HFFc6 (cell line): Measurements from ENCODE around the gene NXPH1. TPM values are rescaled to one million over a fixed set of nuclear protein-coding genes. Genes with fewer than 3 reads are reported as not detected.

Experiments used
- DNase-seq: peaks from one replicate; pipeline ENCODE4 v3.0.0-alpha.2; 2018
- H3K27ac Mint-ChIP-seq: 2 replicates; pipeline ENCODE4 v1.8.0; 2020; ENCODE audit warnings: mild to moderate bottlenecking, mixed read lengths
- H3K27me3 Mint-ChIP-seq: 2 replicates; pipeline ENCODE4 v1.8.0; 2021; ENCODE audit warnings: mild to moderate bottlenecking, moderate library complexity, mixed read lengths; ENCODE audit not compliant: insufficient read depth
- H3K36me3 Mint-ChIP-seq: 2 replicates; pipeline ENCODE4 v1.8.0; 2021; ENCODE audit warnings: low read depth, mixed read lengths
- H3K4me1 Mint-ChIP-seq: 2 replicates; pipeline ENCODE4 v1.8.0; 2020; ENCODE audit warnings: low read depth, mixed read lengths
- H3K4me3 Mint-ChIP-seq: 2 replicates; pipeline ENCODE4 v1.8.0; 2020; ENCODE audit warnings: mild to moderate bottlenecking, moderate library complexity, mixed read lengths
- H3K9me3 Mint-ChIP-seq: 2 replicates; pipeline ENCODE4 v1.8.0; 2020; ENCODE audit warnings: mild to moderate bottlenecking, mixed read lengths
- CTCF ChIP-seq: fragments of 200-600 bp; sonication (generic); IDR thresholded peaks from 2 replicates; pipeline ENCODE4 v1.5.0; 2021; ENCODE audit warnings: antibody characterized with exemption, mild to moderate bottlenecking
- total RNA-seq, 6 experiments: library from RNA; stranded (reverse); fragmentation: NEBNext Ultra II Directional; extraction: Animal tissue kit (Norgen Biotek cat#: 25700); gene quantifications; 2 replicates in 1 of 6; 3 replicates in 5 of 6; pipeline ENCODE4 v1.2.3, GENCODE V29; 2021

Gene NXPH1
- total RNA-seq, 6 experiments from 2014 or later: not detected

- Mint-ChIP-seq H3K36me3 (no peaks in the 10 kb centered on the region), H3K27ac (no peak overlapping the region), H3K9me3 (peaks cover 8% of the 10 kb centered on the region), H3K4me3 (no peak overlapping the region), H3K4me1 (no peaks in the 10 kb centered on the region), H3K27me3 (no peaks in the 10 kb centered on the region)
- DNase-seq: no peak
- TF ChIP-seq CTCF: no peak
Measured at GRCh38 chr7:8516976-8517375, 83.6 kb downstream of the NXPH1 start.

GRCh38 chr7:8528311-8528710 lies 94.9 kb downstream of the NXPH1 start:
- Mint-ChIP-seq H3K36me3 (no peaks in the 10 kb centered on the region), H3K27ac (no peak overlapping the region)

GRCh38 chr7:8531991-8532515 lies 98.6 kb downstream of the NXPH1 start:
- Mint-ChIP-seq H3K27ac (no peak overlapping the region), H3K27me3 (no peaks in the 10 kb centered on the region; the same call in 1 of the 2 replicates), H3K9me3 (peaks cover 52% of the 10 kb centered on the region), H3K4me3 (no peak overlapping the region), H3K4me1 (no peaks in the 10 kb centered on the region), H3K36me3 (no peaks in the 10 kb centered on the region)
- TF ChIP-seq CTCF: no peak
- no peak for DNase-seq

More at GRCh38 chr7:8528311-8528710, 94.9 kb downstream of the NXPH1 start:
- TF ChIP-seq CTCF: no peak
- no peak for DNase-seq
- peaks cover 73% of the 10 kb centered on the region for H3K9me3 Mint-ChIP-seq
- no peaks in the 10 kb centered on the region; the same call in 1 of the 2 replicates for H3K27me3 Mint-ChIP-seq
- no peak overlapping the region for H3K4me3 Mint-ChIP-seq
- no peaks in the 10 kb centered on the region for H3K4me1 Mint-ChIP-seq

- no peaks in the 10 kb centered on the region for H3K4me1 Mint-ChIP-seq
- DNase-seq: no peak
- H3K9me3 Mint-ChIP-seq: peaks cover 51% of the 10 kb centered on the region
- H3K36me3 Mint-ChIP-seq: no peaks in the 10 kb centered on the region
- no peaks in the 10 kb centered on the region; the same call in 1 of the 2 replicates for H3K27me3 Mint-ChIP-seq
- no peak overlapping the region for H3K27ac Mint-ChIP-seq
- no peak for TF ChIP-seq CTCF
- H3K4me3 Mint-ChIP-seq: no peak overlapping the region
Measured at GRCh38 chr7:8536431-8536830, 103.0 kb downstream of the NXPH1 start.

GRCh38 chr7:8549046-8549445 lies 115.6 kb downstream of the NXPH1 start:
- peaks cover 40% of the 10 kb centered on the region for H3K9me3 Mint-ChIP-seq
- H3K4me1 Mint-ChIP-seq: no peaks in the 10 kb centered on the region
- DNase-seq: no peak
- TF ChIP-seq CTCF: no peak
- H3K27me3 Mint-ChIP-seq: no peaks in the 10 kb centered on the region
- no peak overlapping the region for H3K27ac Mint-ChIP-seq
- H3K4me3 Mint-ChIP-seq: no peak overlapping the region
- no peaks in the 10 kb centered on the region for H3K36me3 Mint-ChIP-seq

GRCh38 chr7:8560501-8560900 lies 127.1 kb downstream of the NXPH1 start:
- H3K27ac Mint-ChIP-seq: no peak overlapping the region
- H3K4me1 Mint-ChIP-seq: no peaks in the 10 kb centered on the region
- H3K9me3 Mint-ChIP-seq: peaks cover 73% of the 10 kb centered on the region
- H3K27me3 Mint-ChIP-seq: no peaks in the 10 kb centered on the region
- TF ChIP-seq CTCF: no peak
- no peak for DNase-seq
- no peak overlapping the region for H3K4me3 Mint-ChIP-seq
- no peaks in the 10 kb centered on the region for H3K36me3 Mint-ChIP-seq
